Gastroesophageal sphincter (tissue), 4 donors: ENCODE measurements around the gene FKRP. TPM values are rescaled to one million over a fixed set of nuclear protein-coding genes. Genes with fewer than 3 reads are reported as not detected.
A peak's percentile ranks its signal among the peaks of the same experiment; 100 is the strongest.

Experiments used
- ATAC-seq: fragments of 150-250 bp; one replicate; pipeline ENCODE4 v1.9.1; 2016; ENCODE audit warnings: mild to moderate bottlenecking, moderate library complexity
- H3K27ac ChIP-seq, 4 donors: fragments of 200-600 bp; sonication (generic) in 3 of 4; 1 replicate in 3 of 4; 2 replicates in 1 of 4; pipeline ENCODE4 v1.5.1; 2016 to 2019
- H3K27me3 ChIP-seq: fragments of 200-600 bp; sonication (generic); one replicate; pipeline ENCODE4 v1.5.1; 2019
- H3K36me3 ChIP-seq, 2 donors: fragments of 200-600 bp; sonication (generic); one replicate each; pipeline ENCODE4 v1.5.1; 2019; ENCODE audit warnings: control low read depth in 1 of 2
- H3K4me1 ChIP-seq, 3 donors: fragments of 200-600 bp; sonication (generic); 1 replicate in 2 of 3; 2 replicates in 1 of 3; pipeline ENCODE4 v1.5.1; 2016 to 2019; ENCODE audit warnings: control low read depth in 2 of 3
- H3K4me3 ChIP-seq, 2 donors: fragments of 200-600 bp; sonication (generic); one replicate each; pipeline ENCODE4 v1.5.1; 2019; ENCODE audit warnings: mild to moderate bottlenecking in 1 of 2, moderate library complexity in 1 of 2
- H3K9me3 ChIP-seq, 3 donors: fragments of 200-600 bp; sonication (generic); one replicate each; pipeline ENCODE4 v1.5.1; 2017 to 2019; ENCODE audit warnings: control low read depth in 2 of 3
- EP300 ChIP-seq: sonication (generic); formaldehyde crosslinking; IDR thresholded peaks from one replicate; pipeline ENCODE4 v1.6.1; 2017; ENCODE audit warnings: antibody characterized with exemption, mild to moderate bottlenecking
- POLR2A ChIP-seq, 2 donors: fragments of 450-650 bp; IDR thresholded peaks; one replicate each; pipeline ENCODE4 v1.6.1; 2017; ENCODE audit warnings: antibody characterized with exemption in 2 of 2, mild to moderate bottlenecking in 2 of 2, moderate library complexity in 1 of 2
- POLR2AphosphoS5 ChIP-seq: sonication (generic); formaldehyde crosslinking; IDR thresholded peaks from one replicate; pipeline ENCODE4 v1.6.1; 2017; ENCODE audit warnings: antibody characterized with exemption
- whole genome bisulfite sequencing, 2 donors: methylation state at CpG; one replicate each; pipeline ENCODE4 v1.1.5; 2018; ENCODE audit warnings: low coverage in 1 of 2; 5-methylcytosine and 5-hydroxymethylcytosine counted together
- total RNA-seq, 4 donors: library from RNA; depleted of rRNA; stranded (reverse); fragments of >200 nt; gene quantifications; one replicate each; pipeline ENCODE4 v1.1.0, GENCODE V29; 2016
- TF ChIP-seq, protein P1 (sequence below), 4 experiments: fragments of 200-600 bp in 2 of 4; fragments of 450-650 bp in 2 of 4; sonication (generic) in 1 of 4; IDR thresholded peaks; one replicate each; pipeline ENCODE4 v1.5.1; 2017 to 2019; ENCODE audit warnings: antibody characterized with exemption in 4 of 4, mild to moderate bottlenecking in 2 of 4, moderate library complexity in 2 of 4

FKRP gene
- total RNA-seq, 4 donors from 2014 or later, result 18.7 to 22.5 (median 20.3) TPM

DNA sequence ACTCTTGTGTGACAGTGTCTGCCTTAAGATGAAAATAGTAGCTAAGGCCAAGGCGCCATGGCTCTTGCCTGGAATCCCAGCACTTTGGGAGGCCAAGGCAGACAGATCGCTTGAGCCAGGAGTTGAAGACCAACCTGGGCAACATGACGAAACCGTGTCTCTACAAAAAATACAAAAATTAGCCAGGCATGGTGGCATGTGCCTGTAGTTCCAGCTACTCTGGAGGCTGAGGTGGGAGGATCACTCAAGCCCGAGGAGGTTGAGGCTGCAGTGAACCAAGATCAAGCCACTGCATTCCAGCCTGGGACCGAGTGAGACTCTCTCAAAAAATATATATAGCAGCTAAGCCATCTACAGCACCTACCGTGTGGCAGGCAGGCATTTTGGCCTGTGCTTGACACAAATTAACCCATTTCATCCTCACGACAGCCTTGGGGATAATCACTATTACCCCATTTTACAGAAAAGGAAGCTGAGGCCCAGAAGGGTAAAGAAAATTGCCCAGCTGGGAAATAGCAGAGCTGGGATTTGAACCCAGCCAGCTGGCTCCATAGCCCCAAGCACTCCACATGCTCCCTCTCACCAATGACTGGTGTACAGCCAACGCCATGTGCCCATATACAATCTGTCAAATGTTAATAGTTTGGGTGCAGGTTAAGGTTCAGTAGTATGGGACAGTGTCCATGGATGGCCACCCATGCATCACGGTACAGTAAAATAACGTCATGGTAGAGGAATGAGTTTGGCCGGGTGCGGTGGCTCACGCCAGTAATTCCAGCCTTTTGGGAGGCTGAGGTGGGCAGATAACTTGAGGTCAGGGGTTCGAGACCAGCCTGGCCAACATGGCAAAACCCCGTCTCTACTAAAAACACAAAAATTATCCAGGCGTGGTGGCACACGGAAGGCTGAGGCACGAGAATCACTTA is 39.5 kb downstream of the FKRP start:
- Histone ChIP-seq H3K9me3 (no peaks in the 10 kb centered on the region), H3K36me3 (peaks cover 0 to 38% of the 10 kb centered on the region in 2 donors), H3K27me3 (no peaks in the 10 kb centered on the region), H3K4me3 (peak overlapping the region in 1 of 2 donors; percentile 90), H3K27ac (peak overlapping the region in 3 of 4 donors; percentile 86 to 88 (median 87)), H3K4me1 (peaks cover 0 to 74% (median 24%) of the 10 kb centered on the region in 3 donors)
- 75 to 78% methylated on average over 6 to 15 of the region's 19 CpGs for WGBS, 2 donors
- TF ChIP-seq POLR2AphosphoS5, result no peak
- TF ChIP-seq EP300, result no peak
- no peak for ATAC-seq

DNA sequence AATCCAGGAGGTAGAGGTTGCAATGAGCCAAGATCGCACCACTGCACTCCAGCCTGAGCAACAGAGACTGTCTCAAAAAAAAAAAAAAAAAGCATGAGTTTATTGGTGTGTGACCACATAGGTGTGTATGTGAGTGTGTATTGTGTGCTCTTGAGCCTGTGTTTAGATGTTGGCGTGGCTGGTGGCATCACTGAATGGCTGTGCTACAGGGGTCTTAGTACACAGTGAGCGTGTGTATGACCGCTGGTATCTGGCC is 40.1 kb downstream of the FKRP start:
- Histone ChIP-seq H3K4me1 (peaks cover 0 to 68% (median 24%) of the 10 kb centered on the region in 3 donors), H3K4me3 (peak overlapping the region in 1 of 2 donors; percentile 90), H3K27ac (peak overlapping the region in 3 of 4 donors; percentile 86 to 88 (median 87)), H3K27me3 (no peaks in the 10 kb centered on the region), H3K9me3 (no peaks in the 10 kb centered on the region), H3K36me3 (peaks cover 0 to 32% of the 10 kb centered on the region in 2 donors)
- no peak for TF ChIP-seq EP300
- TF ChIP-seq, protein P1, sequence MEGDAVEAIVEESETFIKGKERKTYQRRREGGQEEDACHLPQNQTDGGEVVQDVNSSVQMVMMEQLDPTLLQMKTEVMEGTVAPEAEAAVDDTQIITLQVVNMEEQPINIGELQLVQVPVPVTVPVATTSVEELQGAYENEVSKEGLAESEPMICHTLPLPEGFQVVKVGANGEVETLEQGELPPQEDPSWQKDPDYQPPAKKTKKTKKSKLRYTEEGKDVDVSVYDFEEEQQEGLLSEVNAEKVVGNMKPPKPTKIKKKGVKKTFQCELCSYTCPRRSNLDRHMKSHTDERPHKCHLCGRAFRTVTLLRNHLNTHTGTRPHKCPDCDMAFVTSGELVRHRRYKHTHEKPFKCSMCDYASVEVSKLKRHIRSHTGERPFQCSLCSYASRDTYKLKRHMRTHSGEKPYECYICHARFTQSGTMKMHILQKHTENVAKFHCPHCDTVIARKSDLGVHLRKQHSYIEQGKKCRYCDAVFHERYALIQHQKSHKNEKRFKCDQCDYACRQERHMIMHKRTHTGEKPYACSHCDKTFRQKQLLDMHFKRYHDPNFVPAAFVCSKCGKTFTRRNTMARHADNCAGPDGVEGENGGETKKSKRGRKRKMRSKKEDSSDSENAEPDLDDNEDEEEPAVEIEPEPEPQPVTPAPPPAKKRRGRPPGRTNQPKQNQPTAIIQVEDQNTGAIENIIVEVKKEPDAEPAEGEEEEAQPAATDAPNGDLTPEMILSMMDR (IDR thresholded peaks at IDR 0.05), result no peak
- no peak for TF ChIP-seq POLR2AphosphoS5
- TF ChIP-seq POLR2A (IDR thresholded peaks at IDR 0.05), result no peak
- no peak for ATAC-seq
- WGBS, 2 donors, result 82 to 83% methylated on average over 2 of the region's 4 CpGs

GRCh38 chr19:46786236-46787039 is 40.6 kb downstream of the FKRP start:
- peak; percentile 68 for TF ChIP-seq POLR2AphosphoS5
- TF ChIP-seq, protein P1 (IDR thresholded peaks at IDR 0.05), result no peak
- peak in 1 of 2 donors; percentile 23 for TF ChIP-seq POLR2A (IDR thresholded peaks at IDR 0.05)
- no peak for TF ChIP-seq EP300
- WGBS, 2 donors, result 37 to 38% methylated on average over 4 to 11 of the region's 20 CpGs
- ATAC-seq, result peak; percentile 50
- Histone ChIP-seq H3K36me3 (peaks cover 0 to 27% of the 10 kb centered on the region in 2 donors), H3K27ac (peak overlapping the region; percentile 58 to 88 (median 86)), H3K4me3 (peak overlapping the region; percentile 75 to 90), H3K4me1 (peaks cover 0 to 63% (median 24%) of the 10 kb centered on the region in 3 donors), H3K27me3 (no peaks in the 10 kb centered on the region), H3K9me3 (no peaks in the 10 kb centered on the region)

DNA sequence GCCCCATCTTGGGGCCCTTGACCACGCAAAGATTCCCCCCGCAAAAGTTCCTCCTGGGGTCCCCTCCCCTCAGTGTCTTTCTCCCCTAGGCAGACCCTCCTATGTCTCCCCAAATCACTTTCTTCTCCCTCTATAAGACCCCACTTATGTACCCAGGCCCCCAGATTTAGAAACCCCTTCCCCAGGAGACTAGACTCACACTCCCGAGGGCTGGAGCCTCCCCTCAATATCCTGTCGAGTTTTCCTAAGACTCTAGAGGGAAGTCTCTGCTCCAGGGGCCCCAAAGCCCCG is 41.1 kb downstream of the FKRP start:
- TF ChIP-seq POLR2A (IDR thresholded peaks at IDR 0.05), result no peak
- no peak for TF ChIP-seq EP300

GRCh38 chr19:46787331-46788261 is 41.7 kb downstream of the FKRP start:
- Histone ChIP-seq H3K4me1 (peaks cover 0 to 60% (median 24%) of the 10 kb centered on the region in 3 donors), H3K27me3 (no peaks in the 10 kb centered on the region)
- TF ChIP-seq, protein P1 (IDR thresholded peaks at IDR 0.05), result no peak
- peak; percentile 38 for TF ChIP-seq POLR2AphosphoS5
- peak in 1 of 2 donors; percentile 17 for TF ChIP-seq POLR2A (IDR thresholded peaks at IDR 0.05)
- no peak for TF ChIP-seq EP300

More for the DNA sequence above, 41.1 kb downstream of the FKRP start:
- peak overlapping the region; percentile 58 to 88 (median 86) for H3K27ac ChIP-seq
- H3K36me3 ChIP-seq, result peaks cover 0 to 21% of the 10 kb centered on the region in 2 donors
- peaks cover 0 to 60% (median 24%) of the 10 kb centered on the region in 3 donors for H3K4me1 ChIP-seq
- 0 to 71% methylated on average over 1 to 3 of the region's 5 CpGs for WGBS, 2 donors
- H3K9me3 ChIP-seq, result no peaks in the 10 kb centered on the region
- no peak for ATAC-seq
- peak overlapping the region; percentile 75 to 90 for H3K4me3 ChIP-seq
- H3K27me3 ChIP-seq, result no peaks in the 10 kb centered on the region

More at GRCh38 chr19:46787331-46788261, 41.7 kb downstream of the FKRP start:
- Histone ChIP-seq H3K9me3 (no peaks in the 10 kb centered on the region), H3K4me3 (peak overlapping the region; percentile 75 to 90), H3K27ac (peak overlapping the region; percentile 58 to 88 (median 86)), H3K36me3 (peaks cover 0 to 15% of the 10 kb centered on the region in 2 donors)
- ATAC-seq, result peak; percentile 51
- no CpG with 5 or more reads among the region's 80 CpGs for WGBS, 2 donors
